Testis (tissue), 3 donors: ENCODE data around the gene TMEM156. TPM values are rescaled to one million over a fixed set of nuclear protein-coding genes. Genes with fewer than 3 reads are reported as not detected.
"Not testable (repeated sequence)": the region's sequence is repeated elsewhere in the genome, so short reads cannot be mapped to it uniquely, and the experiment has no call there.

Source experiments
- DNase-seq: peaks from one replicate; pipeline ENCODE4 v3.0.0-alpha.2; 2019
- H3K27ac ChIP-seq, 2 donors: fragments of 200-600 bp; sonication (generic); one replicate each; pipeline ENCODE4 v1.5.1; 2019
- H3K27me3 ChIP-seq: fragments of 200-600 bp; sonication (generic); one replicate; pipeline ENCODE4 v1.5.1; 2019
- H3K36me3 ChIP-seq: fragments of 200-600 bp; sonication (generic); one replicate; pipeline ENCODE4 v1.5.1; 2017; ENCODE audit warnings: low read depth; ENCODE audit errors: missing control alignments
- H3K4me1 ChIP-seq: fragments of 200-600 bp; sonication (generic); one replicate; pipeline ENCODE4 v1.5.1; 2019
- H3K4me3 ChIP-seq, 2 donors: fragments of 200-600 bp; sonication (generic); one replicate each; pipeline ENCODE4 v1.5.1; 2017 to 2019
- H3K9me3 ChIP-seq: fragments of 200-600 bp; sonication (generic); one replicate; pipeline ENCODE4 v1.5.1; 2017
- CTCF ChIP-seq, 3 experiments: fragments of 450-650 bp in 2 of 3; fragments of 200-600 bp in 1 of 3; sonication (generic) in 1 of 3; IDR thresholded peaks; one replicate each; pipeline ENCODE4 v1.5.1; 2016 to 2019; ENCODE audit warnings: antibody characterized with exemption in 3 of 3, mild to moderate bottlenecking in 2 of 3, moderate library complexity in 1 of 3
- POLR2A ChIP-seq: fragments of 450-650 bp; IDR thresholded peaks from one replicate; pipeline ENCODE4 v1.6.1; 2017; ENCODE audit warnings: antibody characterized with exemption, mild to moderate bottlenecking, moderate library complexity
- WGBS, 2 donors: methylation state at CpG; one replicate each; pipeline ENCODE4 v1.1.5; 2018; 5-methylcytosine and 5-hydroxymethylcytosine counted together
- intact Hi-C: fragments of 100-400 bp; cut with DNase I; formaldehyde crosslinking; loops from one replicate; pipeline ENCODE4 v1.15.1; 2023; ENCODE audit warnings: low total_unique reads
- polyA plus RNA-seq: library from polyadenylated mRNA; stranded (reverse); fragments of 350-450 nt; fragmentation: Illumina TruSeq; extraction: RNeasy Lipid Tissue Mini Kit (QIAGEN cat#74804); gene quantifications from one replicate; pipeline ENCODE4 v1.2.3, GENCODE V29; 2014; ENCODE audit warnings: low read depth, low replicate concordance; ENCODE audit not compliant: insufficient read depth
- total RNA-seq, 2 donors: library from RNA; depleted of rRNA; stranded (reverse); fragments of >200 nt; gene quantifications; one replicate each; pipeline ENCODE4 v1.2.3, GENCODE V29; 2016

The TMEM156 gene
- total and polyA plus RNA-seq, 3 donors from 2014 or later, result 0.86 TPM; not detected in 2

DNA sequence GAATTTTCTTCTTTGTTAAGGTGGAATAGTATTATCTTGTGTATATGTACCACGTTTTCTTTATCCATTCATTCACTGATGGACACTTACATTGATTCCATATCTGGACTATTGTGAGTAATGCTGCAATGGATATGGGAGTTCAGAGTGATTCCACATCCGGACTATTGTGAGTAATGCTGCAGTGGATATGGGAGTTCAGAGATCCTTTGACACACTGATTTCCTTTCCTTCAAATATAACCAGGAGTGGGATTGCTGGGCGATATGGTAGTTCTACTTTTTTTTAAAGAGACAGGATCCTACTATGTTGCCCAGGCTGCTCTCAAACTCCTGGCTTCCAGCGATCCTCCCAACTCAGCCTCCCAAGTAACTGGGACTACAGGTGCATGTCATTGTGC is 12.1 kb downstream of the TMEM156 start:
- 74% methylated on average over 4 of the region's 4 CpGs for WGBS, 2 donors
- no peaks in the 10 kb centered on the region for H3K27me3 ChIP-seq
- intact Hi-C loops, result no loop called here
- no peaks in the 10 kb centered on the region for H3K4me1 ChIP-seq
- DNase-seq, result no peak
- no peaks in the 10 kb centered on the region for H3K9me3 ChIP-seq
- H3K4me3 ChIP-seq, result no peak overlapping the region
- TF ChIP-seq CTCF (IDR thresholded peaks at IDR 0.05) (no peak), POLR2A (no peak)
- no peaks in the 10 kb centered on the region for H3K36me3 ChIP-seq
- H3K27ac ChIP-seq, result no peak overlapping the region

- DNase-seq, result no peak
- Histone ChIP-seq H3K36me3 (no peaks in the 10 kb centered on the region), H3K4me1 (no peaks in the 10 kb centered on the region), H3K4me3 (no peak overlapping the region), H3K27ac (no peak overlapping the region), H3K27me3 (no peaks in the 10 kb centered on the region), H3K9me3 (no peaks in the 10 kb centered on the region)
- 93 to 95% methylated on average over 2 of the region's 2 CpGs for WGBS, 2 donors
- intact Hi-C loops, result no loop called here
- TF ChIP-seq CTCF (IDR thresholded peaks at IDR 0.05), result no peak
- TF ChIP-seq POLR2A, result no peak
Measured at GRCh38 chr4:39014028-39014427, 18.2 kb downstream of the TMEM156 start.

GRCh38 chr4:39004758-39005157 is 27.5 kb downstream of the TMEM156 start:
- Histone ChIP-seq H3K36me3 (no peaks in the 10 kb centered on the region), H3K9me3 (no peaks in the 10 kb centered on the region), H3K27ac (no peak overlapping the region), H3K4me1 (no peaks in the 10 kb centered on the region), H3K27me3 (no peaks in the 10 kb centered on the region), H3K4me3 (no peak overlapping the region)
- WGBS, 2 donors, result 73 to 77% methylated on average over 2 of the region's 2 CpGs
- intact Hi-C loops, result no loop called here
- TF ChIP-seq CTCF (IDR thresholded peaks at IDR 0.05) (no peak), POLR2A (no peak)
- DNase-seq, result no peak

DNA sequence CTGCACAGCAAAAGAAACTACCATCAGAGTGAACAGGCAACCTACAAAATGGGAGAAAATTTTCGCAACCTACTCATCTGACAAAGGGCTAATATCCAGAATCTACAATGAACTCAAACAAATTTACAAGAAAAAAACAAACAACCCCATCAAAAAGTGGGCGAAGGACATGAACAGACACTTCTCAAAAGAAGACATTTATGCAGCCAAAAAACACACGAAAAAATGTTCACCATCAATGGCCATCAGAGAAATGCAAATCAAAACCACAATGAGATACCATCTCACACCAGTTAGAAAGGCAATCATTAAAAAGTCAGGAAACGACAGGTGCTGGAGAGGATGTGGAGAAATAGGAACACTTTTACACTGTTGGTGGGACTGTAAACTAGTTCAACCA is 30.2 kb downstream of the TMEM156 start:
- DNase-seq, H3K4me1 ChIP-seq, H3K27me3 ChIP-seq, H3K9me3 ChIP-seq, H3K36me3 ChIP-seq, H3K4me3 ChIP-seq, intact Hi-C loops, H3K27ac ChIP-seq: not testable (repeated sequence)
- WGBS, 2 donors, result 80 to 83% methylated on average over 2 to 3 of the region's 4 CpGs

DNA sequence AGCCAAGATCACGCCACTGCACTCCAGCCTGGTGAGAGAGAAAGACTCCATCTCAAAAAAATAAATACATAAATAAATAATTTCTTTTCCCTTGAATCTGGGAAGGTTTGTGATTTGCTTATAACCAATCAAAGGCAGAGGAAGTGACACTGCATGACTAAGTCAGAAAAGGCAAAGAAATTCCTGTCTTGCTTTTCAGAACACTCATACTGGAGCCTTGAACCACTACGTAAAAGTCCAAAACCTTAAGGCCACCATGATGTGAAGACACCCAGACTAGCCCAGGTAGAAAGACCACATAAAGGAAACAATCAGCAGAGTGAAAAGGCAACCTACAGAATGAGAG is 36.6 kb downstream of the TMEM156 start:
- Histone ChIP-seq H3K4me3 (no peak overlapping the region), H3K27me3 (no peaks in the 10 kb centered on the region), H3K9me3 (no peaks in the 10 kb centered on the region), H3K4me1 (no peaks in the 10 kb centered on the region), H3K36me3 (no peaks in the 10 kb centered on the region), H3K27ac (no peak overlapping the region)
- TF ChIP-seq POLR2A, result no peak
- WGBS, 2 donors, result 89% methylated on average over 2 of the region's 2 CpGs
- DNase-seq, result no peak
- intact Hi-C loops, result no loop called here

DNA sequence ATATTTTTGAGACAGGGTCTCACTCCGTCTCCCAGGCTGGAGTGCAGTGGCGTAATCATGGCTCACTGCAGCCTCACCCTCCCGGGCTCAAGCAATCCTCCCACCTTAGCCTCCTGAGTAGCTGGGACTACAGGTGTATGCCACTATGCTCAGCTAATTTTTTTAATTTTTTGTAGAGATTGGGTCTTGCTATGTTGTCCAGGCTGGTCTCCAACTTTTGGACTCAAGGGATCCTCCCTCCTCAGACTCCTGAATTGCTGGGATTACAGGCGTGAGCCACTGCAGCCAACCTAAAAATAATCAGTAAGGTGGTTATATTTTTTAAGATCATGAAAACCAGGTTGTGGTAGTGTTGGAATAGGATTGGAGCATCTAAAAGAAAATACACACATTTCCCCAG is 38.1 kb downstream of the TMEM156 start:
- H3K36me3 ChIP-seq, result no peaks in the 10 kb centered on the region
- intact Hi-C loops, result no loop called here
- H3K4me3 ChIP-seq, result no peak overlapping the region
- TF ChIP-seq CTCF (IDR thresholded peaks at IDR 0.05) (no peak), POLR2A (no peak)
- H3K9me3 ChIP-seq, result no peaks in the 10 kb centered on the region
- no peak for DNase-seq
- 95 to 99% methylated on average over 4 of the region's 4 CpGs for WGBS, 2 donors
- H3K27ac ChIP-seq, result no peak overlapping the region
- no peaks in the 10 kb centered on the region for H3K4me1 ChIP-seq
- no peaks in the 10 kb centered on the region for H3K27me3 ChIP-seq
